Astrocyte (in vitro differentiated cells and primary cell): Measurements from ENCODE around the gene IL21R. TPM values are rescaled to one million over a fixed set of nuclear protein-coding genes. Genes with fewer than 3 reads are reported as not detected.

Experiments used
- DNase-seq: peaks from one replicate; pipeline ENCODE4 v3.0.0-alpha.2; 2010; ENCODE audit warnings: low read depth
- FAIRE-seq: peaks from 2 replicates; lab custom pipeline; 2011; peaks lifted over from hg19 to GRCh38; lab: Jason Lieb, UNC
- H2AFZ ChIP-seq: 2 replicates; pipeline ENCODE4 v1.6.0; 2012; ENCODE audit warnings: low read depth, low read length, inconsistent platforms
- H3K27ac ChIP-seq: 2 replicates; pipeline ENCODE4 v1.5.1; 2011; ENCODE audit warnings: low read depth, low read length, inconsistent platforms
- H3K27me3 ChIP-seq: 2 replicates; pipeline ENCODE4 v1.6.0; 2011; ENCODE audit warnings: low read length, inconsistent platforms; ENCODE audit not compliant: insufficient read depth
- H3K36me3 ChIP-seq: 2 replicates; pipeline ENCODE4 v1.5.1; 2011; ENCODE audit warnings: low read length, inconsistent platforms; ENCODE audit not compliant: insufficient read depth
- H3K4me1 ChIP-seq: 2 replicates; pipeline ENCODE4 v1.5.1; 2011; ENCODE audit warnings: low read length, inconsistent platforms; ENCODE audit not compliant: insufficient read depth
- H3K4me2 ChIP-seq: 2 replicates; pipeline ENCODE4 v1.6.0; 2012; ENCODE audit warnings: low read length, inconsistent platforms
- H3K4me3 ChIP-seq: 2 replicates; pipeline ENCODE4 v1.5.1; 2011; ENCODE audit warnings: low read depth, mild to moderate bottlenecking, low read length, inconsistent platforms; ENCODE audit not compliant: insufficient read depth
- H3K79me2 ChIP-seq: 2 replicates; pipeline ENCODE4 v1.6.0; 2012; ENCODE audit warnings: mild to moderate bottlenecking, low read length, inconsistent platforms; ENCODE audit not compliant: insufficient read depth
- H3K9ac ChIP-seq: 2 replicates; pipeline ENCODE4 v1.6.0; 2012; ENCODE audit warnings: mild to moderate bottlenecking, low read length, inconsistent platforms
- H3K9me3 ChIP-seq: 2 replicates; pipeline ENCODE4 v1.5.1; 2012; ENCODE audit warnings: low read depth, mild to moderate bottlenecking, low read length, inconsistent platforms; ENCODE audit not compliant: insufficient read depth
- H4K20me1 ChIP-seq: 2 replicates; pipeline ENCODE4 v1.6.0; 2012; ENCODE audit warnings: low read length, inconsistent platforms; ENCODE audit not compliant: insufficient read depth
- H3K27ac Mint-ChIP-seq: one replicate; pipeline ENCODE4 v1.8.0; 2021; ENCODE audit warnings: mild to moderate bottlenecking, mixed read lengths; ENCODE audit not compliant: unreplicated experiment
- H3K27me3 Mint-ChIP-seq: one replicate; pipeline ENCODE4 v1.8.0; 2021; ENCODE audit warnings: low read depth, mixed read lengths; ENCODE audit not compliant: unreplicated experiment
- H3K36me3 Mint-ChIP-seq: one replicate; pipeline ENCODE4 v1.8.0; 2021; ENCODE audit warnings: low read depth, mixed read lengths; ENCODE audit not compliant: unreplicated experiment
- H3K4me1 Mint-ChIP-seq: one replicate; pipeline ENCODE4 v1.8.0; 2021; ENCODE audit warnings: low read depth, mixed read lengths; ENCODE audit not compliant: unreplicated experiment
- H3K4me3 Mint-ChIP-seq: one replicate; pipeline ENCODE4 v1.8.0; 2021; ENCODE audit warnings: mild to moderate bottlenecking, moderate library complexity, mixed read lengths; ENCODE audit not compliant: unreplicated experiment
- H3K9me3 Mint-ChIP-seq: one replicate; pipeline ENCODE4 v1.8.0; 2021; ENCODE audit warnings: mild to moderate bottlenecking, mixed read lengths; ENCODE audit not compliant: unreplicated experiment
- CTCF ChIP-seq: IDR thresholded peaks from 2 replicates; pipeline ENCODE4 v1.5.1; 2011; ENCODE audit warnings: low read depth, mild to moderate bottlenecking, inconsistent platforms, low read length, moderate library complexity; ENCODE audit not compliant: insufficient read depth
- EZH2 ChIP-seq: IDR thresholded peaks from 2 replicates; pipeline ENCODE4 v1.6.1; 2012; ENCODE audit warnings: mild to moderate bottlenecking, low read length, inconsistent platforms; ENCODE audit not compliant: insufficient read depth
- total RNA-seq: library from RNA; stranded (reverse); gene quantifications from 2 replicates; pipeline ENCODE4 v1.2.1, GENCODE V29; 2021

IL21R gene
- total RNA-seq, 1 donor from 2014 or later: 1.8 TPM

GRCh38 chr16:27486760-27487159 lies 84.8 kb downstream of the IL21R start:
- Histone ChIP-seq H3K27me3 (no peaks in the 10 kb centered on the region), H3K36me3 (peaks cover 69% of the 10 kb centered on the region), H3K4me1 (peaks cover 2% of the 10 kb centered on the region), H3K79me2 (no peaks in the 10 kb centered on the region), H4K20me1 (no peaks in the 10 kb centered on the region), H3K9me3 (no peaks in the 10 kb centered on the region), H3K4me2 (no peak overlapping the region), H3K9ac (no peak overlapping the region), H2AFZ (no peak overlapping the region), H3K4me3 (no peak overlapping the region), H3K27ac (no peak overlapping the region)
- TF ChIP-seq EZH2: no peak
- no peak for TF ChIP-seq CTCF
- DNase-seq: no peak
- peaks cover 45% of the 10 kb centered on the region for H3K36me3 Mint-ChIP-seq
- H3K4me3 Mint-ChIP-seq: no peak overlapping the region
- H3K4me1 Mint-ChIP-seq: no peaks in the 10 kb centered on the region
- no peaks in the 10 kb centered on the region for H3K9me3 Mint-ChIP-seq
- no peak overlapping the region for H3K27ac Mint-ChIP-seq
- no peak for FAIRE-seq
- H3K27me3 Mint-ChIP-seq: no peaks in the 10 kb centered on the region

GRCh38 chr16:27489421-27489820 lies 87.4 kb downstream of the IL21R start:
- Histone ChIP-seq H3K9ac (no peak overlapping the region), H3K79me2 (peaks cover 2% of the 10 kb centered on the region), H3K27ac (no peak overlapping the region), H3K27me3 (no peaks in the 10 kb centered on the region), H2AFZ (no peak overlapping the region), H3K4me1 (peaks cover 11% of the 10 kb centered on the region), H4K20me1 (no peaks in the 10 kb centered on the region), H3K4me3 (no peak overlapping the region), H3K36me3 (peaks cover 62% of the 10 kb centered on the region), H3K9me3 (no peaks in the 10 kb centered on the region), H3K4me2 (no peak overlapping the region)
- Mint-ChIP-seq H3K27me3 (no peaks in the 10 kb centered on the region), H3K4me3 (no peak overlapping the region), H3K4me1 (no peaks in the 10 kb centered on the region), H3K9me3 (no peaks in the 10 kb centered on the region), H3K27ac (no peak overlapping the region), H3K36me3 (peaks cover 39% of the 10 kb centered on the region)
- DNase-seq: no peak
- TF ChIP-seq CTCF (no peak), EZH2 (no peak)
- no peak for FAIRE-seq

- Mint-ChIP-seq H3K4me3 (no peak overlapping the region), H3K36me3 (peaks cover 42% of the 10 kb centered on the region), H3K27me3 (no peaks in the 10 kb centered on the region), H3K4me1 (no peaks in the 10 kb centered on the region), H3K9me3 (no peaks in the 10 kb centered on the region), H3K27ac (no peak overlapping the region)
- no peak overlapping the region for H3K4me2 ChIP-seq
- peaks cover 2% of the 10 kb centered on the region for H3K79me2 ChIP-seq
- H3K4me1 ChIP-seq: peaks cover 16% of the 10 kb centered on the region
- no peak for TF ChIP-seq EZH2
- TF ChIP-seq CTCF: no peak
- no peak overlapping the region for H2AFZ ChIP-seq
- peaks cover 2% of the 10 kb centered on the region for H4K20me1 ChIP-seq
- no peak for DNase-seq
- no peak overlapping the region for H3K27ac ChIP-seq
- H3K9me3 ChIP-seq: no peaks in the 10 kb centered on the region
- no peak overlapping the region for H3K9ac ChIP-seq
- H3K36me3 ChIP-seq: peaks cover 62% of the 10 kb centered on the region
- no peaks in the 10 kb centered on the region for H3K27me3 ChIP-seq
- FAIRE-seq: no peak
- no peak overlapping the region for H3K4me3 ChIP-seq
These were observed 87.9 kb downstream of the IL21R start for GRCh38 chr16:27489906-27490305.
